ENCODE data around the gene ATOSB. TPM values are rescaled to one million over a fixed set of nuclear protein-coding genes. Genes with fewer than 3 reads are reported as not detected.

The ATOSB gene
- total RNA-seq, 1 donor, result 31.1 TPM

DNA sequence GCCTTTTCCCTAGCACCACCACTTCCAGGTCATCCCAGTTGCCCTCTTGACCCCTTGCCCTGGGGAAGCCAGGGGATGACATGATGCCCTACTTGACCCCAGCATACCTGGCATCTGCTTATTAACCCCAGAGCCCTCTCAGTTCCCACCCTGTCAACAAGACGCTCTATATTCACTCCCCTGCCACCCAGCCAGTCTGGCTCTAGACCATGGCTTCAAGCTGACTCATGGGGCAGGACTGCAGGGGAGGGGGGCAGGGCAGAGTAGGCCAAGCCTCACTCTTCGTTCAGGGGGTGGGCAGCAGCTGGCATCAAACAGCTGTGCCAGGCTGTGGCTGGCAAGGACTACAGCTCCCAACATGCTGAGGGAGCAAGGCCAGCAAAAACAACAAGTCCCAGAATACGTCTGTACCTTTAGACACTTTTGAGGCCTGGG lies 5.3 kb downstream of the ATOSB start:
- Histone ChIP-seq H3K36me3 (ENCODE audit: insufficient read depth, low read length) (peaks cover 36% of the 10 kb centered on the region), H3K27me3 (ENCODE audit: insufficient read depth, low read length) (no peaks in the 10 kb centered on the region), H4K20me1 (ENCODE audit: insufficient read depth, low read length) (peaks cover 27% of the 10 kb centered on the region), H3K4me1 (ENCODE audit: insufficient read depth, low read length) (peaks cover 48% of the 10 kb centered on the region), H3K9me3 (ENCODE audit: low read depth, low read length) (no peaks in the 10 kb centered on the region), H3K79me2 (ENCODE audit: insufficient read depth, low read length) (peaks cover 62% of the 10 kb centered on the region), H2AFZ (ENCODE audit: low read length) (no peak overlapping the region), H3K4me2 (ENCODE audit: insufficient read depth, low read length) (peak overlapping the region; percentile 96), H3K4me3 (ENCODE audit: insufficient read depth, low read length) (peak overlapping the region; percentile 94), H3K27ac (ENCODE audit: low read depth, low read length) (peak overlapping the region; percentile 67)
- DNase-seq (ENCODE audit: insufficient read length, low spot score, missing footprints), result peak; percentile 96
- TF ChIP-seq, protein P1, sequence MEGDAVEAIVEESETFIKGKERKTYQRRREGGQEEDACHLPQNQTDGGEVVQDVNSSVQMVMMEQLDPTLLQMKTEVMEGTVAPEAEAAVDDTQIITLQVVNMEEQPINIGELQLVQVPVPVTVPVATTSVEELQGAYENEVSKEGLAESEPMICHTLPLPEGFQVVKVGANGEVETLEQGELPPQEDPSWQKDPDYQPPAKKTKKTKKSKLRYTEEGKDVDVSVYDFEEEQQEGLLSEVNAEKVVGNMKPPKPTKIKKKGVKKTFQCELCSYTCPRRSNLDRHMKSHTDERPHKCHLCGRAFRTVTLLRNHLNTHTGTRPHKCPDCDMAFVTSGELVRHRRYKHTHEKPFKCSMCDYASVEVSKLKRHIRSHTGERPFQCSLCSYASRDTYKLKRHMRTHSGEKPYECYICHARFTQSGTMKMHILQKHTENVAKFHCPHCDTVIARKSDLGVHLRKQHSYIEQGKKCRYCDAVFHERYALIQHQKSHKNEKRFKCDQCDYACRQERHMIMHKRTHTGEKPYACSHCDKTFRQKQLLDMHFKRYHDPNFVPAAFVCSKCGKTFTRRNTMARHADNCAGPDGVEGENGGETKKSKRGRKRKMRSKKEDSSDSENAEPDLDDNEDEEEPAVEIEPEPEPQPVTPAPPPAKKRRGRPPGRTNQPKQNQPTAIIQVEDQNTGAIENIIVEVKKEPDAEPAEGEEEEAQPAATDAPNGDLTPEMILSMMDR (IDR thresholded peaks at IDR 0.05; ENCODE audit: extremely low read depth, low read depth, low read length), result no peak

GRCh38 chr9:35108946-35109575 lies 6.6 kb downstream of the ATOSB start:
- peaks cover 62% of the 10 kb centered on the region for H3K79me2 ChIP-seq (ENCODE audit: insufficient read depth, low read length)
- TF ChIP-seq, protein P1 (IDR thresholded peaks at IDR 0.05; ENCODE audit: extremely low read depth, low read depth, low read length), result no peak
- H3K27ac ChIP-seq (ENCODE audit: low read depth, low read length), result no peak overlapping the region
- no peak overlapping the region for H3K4me3 ChIP-seq (ENCODE audit: insufficient read depth, low read length)
- H2AFZ ChIP-seq (ENCODE audit: low read length), result no peak overlapping the region
- no peaks in the 10 kb centered on the region for H3K27me3 ChIP-seq (ENCODE audit: insufficient read depth, low read length)
- peaks cover 35% of the 10 kb centered on the region for H3K4me1 ChIP-seq (ENCODE audit: insufficient read depth, low read length)
- H3K4me2 ChIP-seq (ENCODE audit: insufficient read depth, low read length), result no peak overlapping the region
- peaks cover 47% of the 10 kb centered on the region for H3K36me3 ChIP-seq (ENCODE audit: insufficient read depth, low read length)
- H3K9me3 ChIP-seq (ENCODE audit: low read depth, low read length), result no peaks in the 10 kb centered on the region
- DNase-seq (ENCODE audit: insufficient read length, low spot score, missing footprints), result peak; percentile 47
- peaks cover 27% of the 10 kb centered on the region for H4K20me1 ChIP-seq (ENCODE audit: insufficient read depth, low read length)

- H3K4me2 ChIP-seq (ENCODE audit: insufficient read depth, low read length), result no peak overlapping the region
- peaks cover 59% of the 10 kb centered on the region for H3K79me2 ChIP-seq (ENCODE audit: insufficient read depth, low read length)
- TF ChIP-seq, protein P1 (IDR thresholded peaks at IDR 0.05; ENCODE audit: extremely low read depth, low read depth, low read length), result no peak
Measured at GRCh38 chr9:35108461-35108860, 7.2 kb downstream of the ATOSB start.

GRCh38 chr9:35107297-35108290 lies 8.1 kb downstream of the ATOSB start:
- H2AFZ ChIP-seq (ENCODE audit: low read length), result no peak overlapping the region
- H3K27me3 ChIP-seq (ENCODE audit: insufficient read depth, low read length), result no peaks in the 10 kb centered on the region
- H3K79me2 ChIP-seq (ENCODE audit: insufficient read depth, low read length), result peaks cover 56% of the 10 kb centered on the region
- peak; percentile 31 for DNase-seq (ENCODE audit: insufficient read length, low spot score, missing footprints)
- H3K9me3 ChIP-seq (ENCODE audit: low read depth, low read length), result no peaks in the 10 kb centered on the region
- no peak overlapping the region for H3K27ac ChIP-seq (ENCODE audit: low read depth, low read length)
- no peak overlapping the region for H3K4me3 ChIP-seq (ENCODE audit: insufficient read depth, low read length)
- peaks cover 50% of the 10 kb centered on the region for H3K36me3 ChIP-seq (ENCODE audit: insufficient read depth, low read length)
- H3K4me1 ChIP-seq (ENCODE audit: insufficient read depth, low read length), result peaks cover 32% of the 10 kb centered on the region
- TF ChIP-seq, protein P1 (IDR thresholded peaks at IDR 0.05; ENCODE audit: extremely low read depth, low read depth, low read length), result no peak
- H4K20me1 ChIP-seq (ENCODE audit: insufficient read depth, low read length), result peaks cover 29% of the 10 kb centered on the region
- H3K4me2 ChIP-seq (ENCODE audit: insufficient read depth, low read length), result no peak overlapping the region

More at GRCh38 chr9:35108461-35108860, 7.2 kb downstream of the ATOSB start:
- H3K27ac ChIP-seq (ENCODE audit: low read depth, low read length), result no peak overlapping the region
- H3K27me3 ChIP-seq (ENCODE audit: insufficient read depth, low read length), result no peaks in the 10 kb centered on the region
- no peak for DNase-seq (ENCODE audit: insufficient read length, low spot score, missing footprints)
- H3K36me3 ChIP-seq (ENCODE audit: insufficient read depth, low read length), result peaks cover 50% of the 10 kb centered on the region
- no peaks in the 10 kb centered on the region for H3K9me3 ChIP-seq (ENCODE audit: low read depth, low read length)
- H3K4me1 ChIP-seq (ENCODE audit: insufficient read depth, low read length), result peaks cover 34% of the 10 kb centered on the region
- no peak overlapping the region for H3K4me3 ChIP-seq (ENCODE audit: insufficient read depth, low read length)
- peaks cover 29% of the 10 kb centered on the region for H4K20me1 ChIP-seq (ENCODE audit: insufficient read depth, low read length)
- H2AFZ ChIP-seq (ENCODE audit: low read length), result no peak overlapping the region
